ENCODE data around the gene NAT14.
"Not testable (repeated sequence)": the region's sequence is repeated elsewhere in the genome, so short reads cannot be mapped to it uniquely, and the experiment has no call there.

Gene NAT14

DNA sequence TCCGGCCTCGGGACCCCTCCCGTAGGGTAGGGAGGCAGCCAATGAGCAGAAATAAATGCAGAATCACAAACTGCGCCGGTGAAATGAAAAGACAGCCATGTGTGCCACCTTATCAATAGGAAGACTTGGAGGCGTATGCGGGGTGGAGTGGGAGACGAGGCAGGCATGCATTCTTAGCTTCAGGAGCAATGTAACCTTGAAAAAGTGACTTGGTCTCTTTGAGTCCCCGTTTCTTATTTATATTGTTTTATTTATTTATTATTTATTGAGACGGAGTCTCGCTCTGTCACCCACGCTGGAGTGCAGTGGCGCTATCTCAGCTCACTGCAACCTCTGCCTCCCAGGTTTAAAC, 19.2 kb downstream of the NAT14 start:
- ATAC-seq, result no peak

DNA sequence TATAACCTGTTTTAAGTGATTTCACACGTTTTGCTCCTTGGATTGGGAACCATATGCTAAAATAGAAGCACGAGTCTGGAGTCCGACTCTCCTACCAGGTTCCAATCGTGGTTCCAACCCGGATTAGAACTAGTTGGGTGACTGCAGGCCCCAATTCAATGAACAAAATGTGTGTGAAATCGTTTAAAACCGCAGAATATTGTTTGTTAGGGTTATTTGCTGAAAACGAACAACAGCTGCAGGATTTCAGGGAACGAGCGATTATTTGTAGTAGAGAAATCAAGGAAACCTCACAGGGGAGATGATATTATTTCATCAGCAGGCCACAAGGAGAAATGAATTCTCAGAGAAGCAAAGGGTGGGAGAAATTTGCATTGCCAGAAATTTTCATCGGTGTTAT, 20.0 kb downstream of the NAT14 start:
- no peak for ATAC-seq

DNA sequence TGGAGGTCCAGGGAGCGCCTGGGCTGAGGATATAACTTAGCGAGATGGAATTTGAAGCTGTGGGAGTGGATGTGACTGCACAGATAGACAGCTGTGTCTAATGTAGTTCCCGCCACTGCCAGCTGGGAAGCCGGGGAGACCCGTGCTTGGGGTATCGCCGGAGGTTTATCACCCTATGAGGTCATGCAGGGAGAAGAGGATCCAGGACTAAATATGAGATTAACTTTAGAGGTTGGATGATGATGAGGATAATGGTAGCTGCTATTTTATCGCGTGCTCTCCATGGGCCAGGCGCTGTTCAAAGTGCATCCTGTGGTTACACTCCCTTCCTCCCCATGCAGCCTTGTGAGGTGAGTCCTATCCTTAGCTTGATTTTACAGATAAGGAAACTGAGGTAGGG, 23.1 kb downstream of the NAT14 start:
- ATAC-seq, result no peak

DNA sequence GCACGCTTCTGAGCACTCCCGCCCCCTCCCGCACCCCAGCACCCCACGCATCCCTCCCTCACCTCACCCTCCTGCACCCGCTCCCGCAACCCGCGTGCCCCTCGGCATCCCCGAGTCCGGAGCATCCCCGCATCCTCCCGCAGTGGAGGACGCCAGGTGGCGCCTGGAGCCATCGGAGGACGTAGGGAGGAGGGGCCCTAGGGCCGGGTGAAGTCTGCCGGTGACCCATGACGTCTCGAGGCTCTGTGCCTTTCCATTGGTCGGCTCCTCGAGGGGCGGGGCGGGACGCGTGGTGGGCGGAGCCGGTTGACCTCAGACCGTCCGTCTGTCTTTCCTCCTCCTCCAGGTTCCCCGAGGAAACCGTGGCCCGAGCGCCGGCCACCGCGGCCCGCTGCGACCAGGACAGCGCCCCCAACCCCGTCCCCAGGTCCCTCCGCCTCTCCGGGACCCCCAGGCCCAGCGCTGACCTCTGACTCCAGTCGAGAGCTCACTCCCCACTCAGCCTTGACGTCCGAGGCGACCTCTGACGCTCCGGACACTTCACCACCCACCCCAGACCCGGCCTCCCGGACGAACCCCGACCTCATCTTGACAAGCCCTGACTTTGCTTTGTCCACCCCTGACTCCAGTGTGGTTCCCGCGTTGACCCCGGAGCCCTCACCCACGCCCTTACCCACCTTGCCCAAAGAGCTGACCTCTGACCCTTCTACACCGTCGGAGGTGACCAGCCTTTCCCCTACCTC, 32.1 kb downstream of the NAT14 start:
- ATAC-seq, result peak; percentile 100

DNA sequence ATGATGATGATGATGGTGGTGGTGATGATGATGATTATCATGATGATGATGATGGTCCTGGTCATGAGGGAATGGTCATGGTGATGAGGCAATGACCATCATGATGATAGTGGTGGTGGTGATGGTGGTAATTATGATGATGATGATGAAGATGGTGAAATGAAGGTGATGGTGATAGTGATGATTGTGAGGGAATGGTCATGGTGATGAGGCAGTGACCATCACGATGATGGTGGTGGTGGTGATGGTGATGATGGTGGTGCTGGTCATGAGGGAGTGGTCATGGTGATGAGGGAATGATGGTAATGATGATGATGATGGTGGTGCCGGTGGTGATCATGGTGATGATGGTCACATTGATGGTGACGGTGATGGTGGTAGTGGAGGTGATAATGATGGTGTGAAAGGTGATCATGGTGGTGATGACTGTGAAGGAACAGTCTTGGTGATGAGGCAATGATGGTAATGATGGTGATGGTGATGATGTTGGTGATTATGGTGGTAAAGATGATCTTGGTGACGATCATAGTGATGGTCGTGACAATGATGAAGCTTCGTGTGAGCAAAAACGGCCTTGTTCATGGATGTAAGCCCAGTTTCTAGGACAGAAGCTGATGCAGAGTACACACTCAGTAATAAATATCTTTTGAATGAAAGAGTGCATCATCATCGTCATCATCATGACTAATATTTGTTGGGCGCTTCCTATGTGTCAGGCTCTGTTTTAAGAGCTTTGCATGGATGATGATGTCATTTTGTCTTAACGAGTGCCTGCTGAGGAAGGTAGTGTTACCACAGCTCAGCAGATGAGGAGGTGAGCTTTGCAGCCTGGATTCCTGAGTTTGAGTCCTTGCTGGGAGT, 34.7 kb downstream of the NAT14 start:
- ATAC-seq, result peak; percentile 5 to 9

DNA sequence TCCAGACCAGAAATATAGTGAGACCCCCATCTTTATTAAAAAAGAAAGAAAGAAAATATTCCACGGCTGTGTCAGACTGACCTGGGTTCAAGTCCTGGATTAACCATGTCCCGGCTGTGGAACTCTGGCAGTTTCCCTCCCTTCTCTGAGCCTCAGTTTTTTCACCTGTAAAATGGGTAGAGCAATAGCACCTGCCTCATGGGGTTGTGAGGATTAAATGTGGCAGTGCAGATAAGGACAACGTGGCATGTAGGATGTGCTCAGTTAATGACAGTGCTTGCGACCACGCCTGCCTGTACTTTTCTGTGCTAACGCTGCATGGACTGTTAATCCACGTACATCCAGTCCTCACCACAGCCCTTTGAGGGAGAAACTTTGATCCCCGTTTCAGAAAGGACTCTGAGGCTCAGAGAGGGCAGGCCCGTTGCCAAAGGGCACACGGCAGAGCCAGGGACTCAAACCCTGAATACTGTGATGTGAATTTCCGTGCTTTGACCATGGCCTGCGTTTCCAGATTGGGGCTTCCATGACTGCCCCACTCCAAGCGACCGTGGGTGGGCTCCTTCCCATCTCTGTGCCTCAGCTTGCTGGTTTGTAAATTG, 35.8 kb downstream of the NAT14 start:
- no peak for ATAC-seq

DNA sequence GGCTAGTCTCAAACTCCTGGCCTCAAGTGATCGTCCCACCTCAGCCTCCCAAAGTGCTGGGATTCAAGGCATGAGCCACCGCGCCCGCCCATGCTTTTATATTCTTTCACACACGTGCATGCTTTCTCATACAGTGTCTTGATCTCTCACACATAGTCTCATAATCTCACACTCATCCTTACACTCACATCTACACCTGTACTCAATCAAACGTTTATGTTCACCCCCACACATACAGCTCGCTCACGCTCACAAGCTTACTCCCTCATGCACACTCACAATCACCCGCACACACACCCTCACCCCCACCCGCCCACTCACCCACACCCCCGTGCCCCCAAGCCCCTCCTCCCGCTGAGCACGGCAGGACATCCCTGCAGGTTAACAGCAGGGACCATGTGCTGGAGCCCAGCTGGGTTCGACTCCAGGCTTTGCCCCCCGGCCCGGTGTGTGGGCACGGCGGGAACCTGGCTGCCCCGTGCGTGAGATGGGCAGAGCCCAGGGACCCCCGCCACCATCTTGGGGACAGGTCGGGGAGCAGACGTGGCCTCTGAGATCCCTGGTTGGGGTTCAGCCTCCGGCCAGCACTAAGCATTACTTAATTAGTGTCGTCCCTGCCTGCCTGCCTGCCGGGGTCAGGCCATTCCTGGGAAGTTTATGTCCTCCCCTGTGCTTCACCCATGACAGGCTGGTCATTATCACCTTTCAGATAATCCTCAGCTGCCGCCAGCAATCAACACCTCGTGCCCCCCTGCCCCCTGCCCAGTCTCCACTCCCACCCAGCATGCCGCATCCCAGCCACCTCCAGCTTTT, 40.5 kb downstream of the NAT14 start:
- ATAC-seq, result no peak

DNA sequence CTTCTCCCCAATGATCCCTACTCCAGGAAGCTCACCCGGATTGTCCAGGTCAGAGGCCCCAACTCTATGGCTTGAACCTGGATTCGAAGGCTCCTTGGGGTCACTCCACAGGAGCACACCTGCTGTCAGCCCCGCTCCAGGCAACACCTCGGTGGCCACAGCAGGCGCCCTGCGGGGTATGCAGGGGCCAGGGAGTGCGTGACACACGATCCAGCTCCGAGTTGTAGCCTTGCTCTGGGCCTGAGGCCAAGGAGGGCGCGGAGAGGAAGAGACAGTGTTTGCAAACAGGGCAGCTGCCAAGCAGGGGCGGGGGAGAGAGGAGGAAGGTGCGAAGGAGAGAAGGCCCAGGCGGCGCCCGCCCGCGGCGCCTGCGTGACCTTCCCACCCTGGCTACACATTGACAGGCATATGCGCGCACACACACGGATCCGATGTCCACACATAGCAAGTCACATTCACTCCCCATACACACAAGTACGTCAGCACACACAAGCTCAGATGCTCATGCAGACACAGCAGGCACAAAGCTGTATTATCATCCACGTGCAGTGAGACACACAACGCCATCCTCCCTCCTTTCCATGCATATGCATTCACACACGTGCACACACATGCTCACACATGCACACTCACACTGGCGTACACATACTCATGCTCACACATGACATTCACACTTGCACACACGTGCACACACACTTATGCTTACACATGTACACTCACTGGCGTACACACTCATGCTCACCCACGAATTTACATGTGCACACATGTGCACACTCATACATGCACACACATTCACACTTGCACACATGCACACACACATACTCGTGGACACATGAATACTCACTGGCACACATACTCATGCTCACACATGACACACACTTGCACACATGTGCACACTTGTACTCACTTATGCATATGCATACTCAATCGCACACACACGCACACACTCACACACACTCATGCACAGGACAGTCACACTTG, 41.5 kb downstream of the NAT14 start:
- no peak for ATAC-seq

DNA sequence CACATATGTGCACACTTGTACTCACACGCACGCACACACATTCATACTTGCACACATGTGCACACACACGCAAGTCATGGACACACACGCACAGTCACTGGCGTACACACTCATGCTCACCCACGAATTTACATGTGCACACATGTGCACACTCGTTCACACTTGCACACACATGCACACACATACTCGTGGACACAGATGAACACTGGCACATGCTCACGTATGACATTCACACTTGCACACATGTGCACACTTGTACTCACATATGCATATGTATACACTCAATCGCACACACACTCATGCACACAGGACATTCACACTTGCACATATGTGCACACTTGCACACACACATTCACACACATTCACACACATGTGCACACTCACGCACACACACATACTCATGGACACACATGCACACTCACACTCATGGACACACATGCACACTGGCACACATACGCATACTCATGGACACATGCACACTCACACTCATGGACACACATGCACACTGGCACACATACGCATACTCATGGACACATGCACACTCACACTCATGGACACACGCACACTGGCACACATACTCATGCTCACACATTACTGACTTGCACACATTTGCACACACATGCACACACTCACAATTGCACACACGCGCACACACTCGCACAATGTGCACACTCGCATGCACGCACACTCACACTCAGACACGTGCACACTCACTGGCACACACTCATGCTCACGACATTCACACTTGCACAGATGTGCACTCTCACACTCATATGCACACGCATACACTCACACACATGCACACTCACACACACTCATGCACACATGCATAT, 42.4 kb downstream of the NAT14 start:
- ATAC-seq, result no peak

DNA sequence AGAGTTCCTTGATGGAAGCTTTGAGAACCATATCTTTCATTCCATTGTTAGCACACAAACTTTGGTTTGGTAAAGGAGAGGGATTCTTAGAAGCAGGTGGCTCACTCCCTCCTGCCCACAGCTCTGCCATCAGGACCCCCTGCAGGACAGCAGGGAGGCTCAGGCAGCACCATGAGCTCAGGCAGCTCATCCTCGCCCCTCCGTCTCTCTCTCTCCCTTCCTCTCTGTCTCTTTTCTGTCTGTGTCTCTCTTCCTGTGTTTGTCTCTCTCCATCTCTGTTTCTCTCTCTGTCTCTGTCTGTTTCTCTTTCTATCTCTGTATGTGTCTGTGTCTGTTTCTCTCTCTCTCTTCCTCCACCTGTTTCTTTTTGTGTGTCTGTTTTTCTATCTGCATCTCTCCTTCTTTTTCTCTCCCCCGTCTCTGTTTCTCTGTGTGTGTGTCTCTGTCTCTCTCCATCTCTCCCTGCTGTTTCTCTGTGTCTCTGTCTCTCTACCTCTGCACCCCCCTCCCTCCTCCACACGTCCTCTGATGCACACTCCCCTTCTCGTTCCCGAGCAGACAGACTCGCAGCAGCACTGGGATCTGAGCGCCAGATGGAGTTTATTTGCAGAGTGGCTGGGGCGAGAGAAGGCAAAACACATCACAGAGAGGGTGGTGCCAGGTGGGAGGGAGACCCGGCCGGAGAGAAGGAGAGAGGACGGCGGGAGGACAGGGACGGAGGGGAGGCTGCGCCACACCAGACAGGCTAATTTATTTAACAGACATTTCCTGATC, 43.2 kb downstream of the NAT14 start:
- ATAC-seq, result no peak

DNA sequence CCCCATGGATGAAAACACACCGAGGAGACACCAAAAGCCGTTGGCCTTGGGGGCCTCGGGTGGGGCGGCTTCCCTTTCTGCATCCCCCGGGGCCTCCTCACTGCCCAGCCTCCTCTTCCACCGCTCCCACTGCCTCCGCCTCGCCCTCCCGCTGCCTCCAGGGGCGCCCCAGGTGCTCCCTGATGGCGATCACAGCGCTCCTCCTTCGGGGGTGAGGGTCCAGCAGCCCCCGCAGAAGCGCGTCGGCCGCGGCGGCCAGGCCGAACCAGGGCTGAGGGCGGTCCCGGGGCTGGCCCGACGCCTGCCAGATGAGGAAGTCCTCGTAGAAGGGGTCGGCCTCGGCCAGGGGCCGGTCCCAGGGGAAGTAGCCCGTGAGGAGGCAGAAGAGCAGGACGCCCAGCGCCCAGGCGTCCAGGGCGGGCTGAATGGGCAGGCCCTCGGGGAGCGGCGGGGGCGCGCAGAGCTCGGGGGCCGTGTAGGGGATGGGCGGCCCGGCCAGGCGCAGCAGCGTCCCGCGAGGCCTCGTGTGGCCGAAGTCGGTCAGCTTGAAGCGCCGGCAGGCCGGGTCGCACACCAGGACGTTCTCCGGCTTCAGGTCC, 44.7 kb downstream of the NAT14 start:
- ATAC-seq, result no peak

DNA sequence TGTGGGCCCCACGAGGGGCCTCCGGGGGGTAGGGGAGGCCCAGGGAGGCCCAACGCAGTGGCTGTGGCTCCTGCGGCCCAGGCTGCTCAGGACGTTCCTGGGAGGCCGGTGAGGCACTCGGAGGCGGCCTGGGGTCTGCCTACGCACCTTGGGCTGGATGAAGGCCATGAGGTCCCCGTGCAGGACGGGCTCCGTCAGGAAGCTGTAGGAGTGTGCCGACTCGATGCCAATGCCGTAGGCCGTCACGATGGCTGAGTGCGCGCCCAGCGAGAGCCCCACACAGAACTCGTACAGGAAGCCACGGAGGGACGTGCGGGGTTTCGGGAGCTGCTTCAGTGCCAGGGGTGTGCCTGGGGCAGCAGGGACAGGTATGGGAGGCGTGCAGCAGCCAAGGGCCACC, 46.0 kb downstream of the NAT14 start:
- no peak for ATAC-seq

DNA sequence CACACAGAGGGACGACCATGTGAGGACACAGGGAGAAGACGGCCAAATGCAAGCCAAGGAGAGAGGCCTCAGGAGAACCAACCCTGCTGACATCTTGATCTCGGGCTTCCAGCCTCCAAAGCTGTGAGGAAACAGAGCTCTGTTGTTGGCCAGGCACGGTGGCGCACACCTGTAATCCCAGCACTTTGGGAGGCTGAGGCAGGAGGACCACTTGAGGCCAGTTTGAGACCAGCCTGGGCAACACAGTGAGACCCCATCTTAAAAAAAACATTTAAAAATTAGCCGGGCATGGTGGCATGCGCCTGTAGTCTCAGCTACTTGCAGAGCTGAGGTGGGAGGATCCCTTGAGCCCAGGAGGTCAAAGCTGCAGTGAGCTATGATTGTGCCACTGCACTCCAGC, 49.3 kb downstream of the NAT14 start:
- not testable (repeated sequence) for ATAC-seq

DNA sequence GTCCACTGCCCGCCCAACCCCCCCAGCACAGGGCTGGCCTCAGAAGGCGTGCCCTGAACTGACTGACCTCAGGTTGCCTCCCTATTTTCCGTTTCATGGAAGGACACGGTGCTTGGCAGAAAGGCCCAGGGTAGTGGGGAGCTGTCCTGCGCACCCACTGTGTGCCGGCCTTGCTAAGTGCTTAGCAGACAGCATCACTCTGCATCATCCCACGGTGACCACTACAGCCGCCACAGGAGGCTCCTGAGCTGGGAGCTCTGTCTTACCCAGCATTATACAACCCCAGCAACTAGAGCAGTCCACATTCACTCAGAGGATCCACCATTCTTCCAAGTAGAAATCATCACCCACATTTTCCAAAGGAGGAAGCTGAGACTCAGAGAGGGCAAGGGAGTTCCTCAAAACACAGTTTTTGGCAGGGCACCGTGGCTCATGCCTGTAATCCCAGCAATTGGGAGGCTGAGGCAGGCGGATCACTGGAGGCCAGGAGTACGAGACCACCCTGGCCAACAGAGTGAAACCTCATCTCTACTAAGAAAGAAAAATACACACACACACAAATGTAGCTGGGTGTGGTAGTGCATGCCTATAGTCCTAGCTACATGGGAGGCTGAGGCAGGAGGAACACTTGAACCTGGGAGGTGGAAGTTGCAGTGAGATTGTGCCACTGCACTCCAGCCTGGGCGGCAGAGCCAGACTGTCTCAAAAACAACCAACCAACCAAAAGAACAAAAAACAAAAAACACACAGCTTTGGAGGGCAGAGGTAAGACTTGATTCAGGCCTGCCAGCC, 50.4 kb downstream of the NAT14 start:
- ATAC-seq, result no peak

DNA sequence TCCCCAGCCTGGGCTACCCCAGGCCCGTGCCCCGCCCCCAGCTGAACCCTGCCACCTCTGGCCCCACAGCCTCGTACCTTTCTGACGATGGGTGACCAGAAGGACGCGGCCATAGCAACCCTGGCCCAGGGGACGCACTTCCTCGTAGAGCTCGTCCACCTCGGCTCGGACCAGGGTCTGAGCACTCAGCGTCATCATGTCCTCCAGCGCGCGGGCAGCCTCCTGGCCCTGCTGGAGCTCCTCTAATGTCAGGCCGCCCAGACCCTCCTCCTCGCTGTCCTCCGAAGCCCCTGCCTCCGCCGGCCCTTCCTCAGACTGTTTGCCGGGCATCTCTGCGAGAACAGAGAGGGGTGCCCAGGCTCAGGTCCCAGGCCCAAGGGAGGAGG, 51.0 kb downstream of the NAT14 start:
- no peak for ATAC-seq

DNA sequence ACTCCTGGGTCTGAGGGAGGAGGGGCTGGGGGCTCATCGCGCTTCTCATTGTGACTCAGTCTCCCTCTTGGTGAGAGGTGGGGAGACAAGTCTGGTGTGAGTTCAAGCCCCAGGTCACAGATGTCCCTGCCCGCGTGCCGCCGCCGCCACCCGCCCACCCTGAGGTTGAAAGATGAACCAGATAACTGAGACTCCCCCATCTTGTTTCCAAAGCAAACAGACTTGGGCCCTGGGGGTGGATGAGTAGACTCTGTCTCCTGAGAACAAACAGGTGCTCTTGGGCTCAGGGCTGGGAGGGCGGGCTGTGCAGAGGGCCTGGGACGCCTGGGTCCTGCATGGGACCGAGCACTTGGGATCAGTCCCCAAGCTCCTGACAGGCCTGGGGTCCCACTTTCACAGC, 51.4 kb downstream of the NAT14 start:
- ATAC-seq, result no peak
